HEK293 (cell line): ENCODE measurements around the gene LMOD1.

Experiments used
- CTCF ChIA-PET: fragments of 350-600 bp; formaldehyde crosslinking; extraction: SDS; loops from one replicate; lab custom pipeline; 2021; ENCODE audit warnings: antibody characterized with exemption; lab: Yijun Ruan, JAX
- POLR2A ChIA-PET: fragments of 300-600 bp; formaldehyde crosslinking; extraction: SDS; loops from one replicate; lab custom pipeline; 2020; ENCODE audit warnings: antibody characterized with exemption, inconsistent platforms; lab: Yijun Ruan, JAX
- H3K27ac ChIP-seq: fragments of 200-500 bp; sonication (Bioruptor generic); 2 replicates; pipeline ENCODE4 v1.5.1; 2014; ENCODE audit warnings: low read depth, low read length, control low read depth, inconsistent platforms; ENCODE audit errors: extremely low read depth
- H3K36me3 ChIP-seq, 2 experiments: fragments of 200-500 bp in 1 of 2; sonication (Bioruptor generic) in 1 of 2; 1 replicate in 1 of 2; 2 replicates in 1 of 2; pipeline ENCODE4 v1.5.1; 2014 to 2017; ENCODE audit warnings: inconsistent platforms in 2 of 2, low read length in 2 of 2; ENCODE audit not compliant: control insufficient read depth in 2 of 2, insufficient read depth in 1 of 2
- H3K4me1 ChIP-seq: fragments of 200-500 bp; sonication (Bioruptor generic); 2 replicates; pipeline ENCODE4 v1.5.1; 2014; ENCODE audit warnings: mild to moderate bottlenecking, low read length, inconsistent platforms; ENCODE audit not compliant: control insufficient read depth, insufficient read depth
- H3K4me3 ChIP-seq: 2 replicates; pipeline ENCODE4 v1.5.1; 2011; ENCODE audit warnings: low read depth, mild to moderate bottlenecking, control low read depth, low read length, moderate library complexity
- H3K9me3 ChIP-seq: fragments of 200-500 bp; sonication (Bioruptor generic); 2 replicates; pipeline ENCODE4 v1.5.1; 2014; ENCODE audit warnings: low read depth, low read length, inconsistent platforms; ENCODE audit not compliant: control insufficient read depth, insufficient read depth
- BCL11A ChIP-seq: fragments of 450-650 bp; formaldehyde crosslinking; IDR thresholded peaks from 2 replicates; pipeline ENCODE4 v1.5.1; 2016; ENCODE audit warnings: low read depth, missing biosample characterization, missing genetic modification characterization
- GLI4 ChIP-seq: fragments of 450-650 bp; formaldehyde crosslinking; IDR thresholded peaks from 2 replicates; pipeline ENCODE4 v1.5.1; 2016; ENCODE audit warnings: missing biosample characterization, missing genetic modification characterization
- GLIS1 ChIP-seq: fragments of 450-650 bp; formaldehyde crosslinking; IDR thresholded peaks from 2 replicates; pipeline ENCODE4 v1.5.1; 2016; ENCODE audit warnings: missing biosample characterization, missing genetic modification characterization
- INSM2 ChIP-seq: fragments of 450-650 bp; formaldehyde crosslinking; IDR thresholded peaks from 2 replicates; pipeline ENCODE4 v1.5.1; 2016; ENCODE audit warnings: missing biosample characterization, missing genetic modification characterization
- MEIS1 ChIP-seq: sonication (generic); formaldehyde crosslinking; IDR thresholded peaks from 2 replicates; pipeline ENCODE4 v1.8.1; 2022; ENCODE audit warnings: missing genetic modification reagents, mild to moderate bottlenecking, borderline replicate concordance
- SP3 ChIP-seq: fragments of 450-650 bp; formaldehyde crosslinking; IDR thresholded peaks from 2 replicates; pipeline ENCODE4 v1.5.1; 2016; ENCODE audit warnings: missing biosample characterization, missing genetic modification characterization
- SP7 ChIP-seq: fragments of 450-650 bp; formaldehyde crosslinking; IDR thresholded peaks from 2 replicates; pipeline ENCODE4 v1.5.1; 2016; ENCODE audit warnings: missing biosample characterization, missing genetic modification characterization
- ZBTB10 ChIP-seq: fragments of 450-650 bp; formaldehyde crosslinking; IDR thresholded peaks from 2 replicates; pipeline ENCODE4 v1.5.1; 2016; ENCODE audit warnings: missing biosample characterization, missing genetic modification characterization
- ZBTB17 ChIP-seq: fragments of 450-650 bp; formaldehyde crosslinking; IDR thresholded peaks from 2 replicates; pipeline ENCODE4 v1.5.1; 2016; ENCODE audit warnings: missing biosample characterization, missing genetic modification characterization
- ZBTB20 ChIP-seq: fragments of 450-650 bp; formaldehyde crosslinking; IDR thresholded peaks from 2 replicates; pipeline ENCODE4 v1.5.1; 2016; ENCODE audit warnings: missing biosample characterization, missing genetic modification characterization
- ZBTB49 ChIP-seq: fragments of 450-650 bp; formaldehyde crosslinking; IDR thresholded peaks from 2 replicates; pipeline ENCODE4 v1.5.1; 2016; ENCODE audit warnings: missing biosample characterization, missing genetic modification characterization, low read depth
- ZFHX2 ChIP-seq: fragments of 450-650 bp; formaldehyde crosslinking; conservative IDR thresholded peaks from 2 replicates; pipeline ENCODE4 v1.5.1; 2016; ENCODE audit warnings: missing biosample characterization, missing genetic modification characterization
- ZFP41 ChIP-seq: fragments of 450-650 bp; formaldehyde crosslinking; IDR thresholded peaks from 2 replicates; pipeline ENCODE4 v1.5.1; 2016; ENCODE audit warnings: missing biosample characterization, missing genetic modification characterization, borderline replicate concordance
- ZIC2 ChIP-seq: fragments of 450-650 bp; formaldehyde crosslinking; IDR thresholded peaks from 2 replicates; pipeline ENCODE4 v1.5.1; 2016; ENCODE audit warnings: missing biosample characterization, missing genetic modification characterization
- ZNF114 ChIP-seq: fragments of 450-650 bp; formaldehyde crosslinking; IDR thresholded peaks from 2 replicates; pipeline ENCODE4 v1.5.0; 2017; ENCODE audit warnings: missing biosample characterization, missing genetic modification characterization
- ZNF223 ChIP-seq: fragments of 450-650 bp; formaldehyde crosslinking; IDR thresholded peaks from 2 replicates; pipeline ENCODE4 v1.5.1; 2016; ENCODE audit warnings: missing biosample characterization, missing genetic modification characterization
- ZNF23 ChIP-seq: fragments of 450-650 bp; formaldehyde crosslinking; IDR thresholded peaks from 2 replicates; pipeline ENCODE4 v1.5.1; 2016; ENCODE audit warnings: missing biosample characterization, missing genetic modification characterization, borderline replicate concordance
- ZNF335 ChIP-seq: fragments of 450-650 bp; formaldehyde crosslinking; conservative IDR thresholded peaks from 2 replicates; pipeline ENCODE4 v1.5.1; 2016; ENCODE audit warnings: missing biosample characterization, missing genetic modification characterization
- ZNF391 ChIP-seq: fragments of 450-650 bp; formaldehyde crosslinking; IDR thresholded peaks from 2 replicates; pipeline ENCODE4 v1.5.1; 2016; ENCODE audit warnings: low read depth, missing biosample characterization, missing genetic modification characterization, borderline replicate concordance
- ZNF488 ChIP-seq: fragments of 450-650 bp; formaldehyde crosslinking; IDR thresholded peaks from 2 replicates; pipeline ENCODE4 v1.5.1; 2016; ENCODE audit warnings: missing biosample characterization, missing genetic modification characterization
- ZNF513 ChIP-seq: fragments of 450-650 bp; IDR thresholded peaks from 2 replicates; pipeline ENCODE4 v1.5.1; 2018; ENCODE audit warnings: missing biosample characterization, missing genetic modification characterization
- ZNF544 ChIP-seq: fragments of 450-650 bp; formaldehyde crosslinking; IDR thresholded peaks from 2 replicates; pipeline ENCODE4 v1.5.0; 2017; ENCODE audit warnings: missing biosample characterization, missing genetic modification characterization
- ZNF558 ChIP-seq: fragments of 450-650 bp; formaldehyde crosslinking; IDR thresholded peaks from 2 replicates; pipeline ENCODE4 v1.5.1; 2016; ENCODE audit warnings: missing biosample characterization, missing genetic modification characterization
- ZNF600 ChIP-seq: fragments of 450-650 bp; formaldehyde crosslinking; IDR thresholded peaks from 2 replicates; pipeline ENCODE4 v1.5.1; 2016; ENCODE audit warnings: missing biosample characterization, missing genetic modification characterization
- ZNF660 ChIP-seq: fragments of 450-650 bp; IDR thresholded peaks from 2 replicates; pipeline ENCODE4 v1.5.1; 2018; ENCODE audit warnings: missing biosample characterization, mild to moderate bottlenecking, missing genetic modification characterization
- ZNF677 ChIP-seq: fragments of 450-650 bp; IDR thresholded peaks from 2 replicates; pipeline ENCODE4 v1.5.0; 2018; ENCODE audit warnings: missing biosample characterization, mild to moderate bottlenecking, missing genetic modification characterization, moderate library complexity
- ZNF747 ChIP-seq: fragments of 450-650 bp; formaldehyde crosslinking; IDR thresholded peaks from 2 replicates; pipeline ENCODE4 v1.5.1; 2016; ENCODE audit warnings: missing biosample characterization, missing genetic modification characterization
- ZNF830 ChIP-seq: fragments of 450-650 bp; IDR thresholded peaks from 2 replicates; pipeline ENCODE4 v1.5.0; 2018; ENCODE audit warnings: missing biosample characterization, missing genetic modification characterization, low read depth, mild to moderate bottlenecking, moderate library complexity
- ZSCAN4 ChIP-seq: fragments of 450-650 bp; formaldehyde crosslinking; IDR thresholded peaks from 2 replicates; pipeline ENCODE4 v1.5.1; 2017; ENCODE audit warnings: missing biosample characterization, missing genetic modification characterization

LMOD1 gene

GRCh38 chr1:201982082-201982622 lies 35.8 kb upstream of the LMOD1 start:
- CTCF ChIA-PET, result interaction anchor here (0.9 to 4.5 kb wide), 4 partner anchors 17 to 100 kb away, joined by 3 to 17 read pairs (median 10); no protein-coding TSS in a partner anchor
- no peak for TF ChIP-seq ZIC2 (tag by site-specific recombination)
- TF ChIP-seq ZNF600 (tag by site-specific recombination), result peak; percentile 89; the same call in 1 of the 2 replicates
- no peak for TF ChIP-seq ZNF544 (tag by site-specific recombination)
- no peak for TF ChIP-seq ZBTB49 (tag by site-specific recombination)
- 0 out of 2 replicates have a peak, but pooled peaks have one; percentile 15 for TF ChIP-seq BCL11A
- no peak for TF ChIP-seq ZNF830 (tag by site-specific recombination)
- TF ChIP-seq INSM2 (tag by site-specific recombination), result no peak
- TF ChIP-seq ZNF513 (tag by site-specific recombination), result no peak
- TF ChIP-seq ZBTB20 (tag by site-specific recombination), result peak; percentile 9; the same call in 1 of the 2 replicates
- TF ChIP-seq SP3 (tag by site-specific recombination), result peak; percentile 54
- TF ChIP-seq ZBTB10 (tag by site-specific recombination), result no peak
- no peak for TF ChIP-seq GLI4 (tag by site-specific recombination)
- TF ChIP-seq SP7 (tag by site-specific recombination), result no peak
- TF ChIP-seq ZNF558, result no peak
- peak; percentile 8; the same call in 1 of the 2 replicates for TF ChIP-seq ZNF335 (tag by site-specific recombination)
- peak; percentile 74 for TF ChIP-seq ZFHX2
- no peak for TF ChIP-seq ZNF747
- TF ChIP-seq ZBTB17 (tag by site-specific recombination), result peak; percentile 73
- no peak for TF ChIP-seq ZNF114 (tag by site-specific recombination)
- no peak for TF ChIP-seq ZNF23 (tag by site-specific recombination)
- TF ChIP-seq ZNF677, result no peak
- no peak for TF ChIP-seq ZNF391 (tag by site-specific recombination)
- TF ChIP-seq ZFP41 (tag by site-specific recombination), result no peak
- TF ChIP-seq GLIS1 (tag by site-specific recombination), result no peak
- no peak for TF ChIP-seq ZNF488 (tag by site-specific recombination)
- no peak for TF ChIP-seq ZSCAN4
- no peak for TF ChIP-seq MEIS1
- no peak for TF ChIP-seq ZNF660 (tag by site-specific recombination)
- no peak for TF ChIP-seq ZNF223 (tag by site-specific recombination)

More at GRCh38 chr1:201982082-201982622, 35.8 kb upstream of the LMOD1 start:
- POLR2A ChIA-PET, result interaction anchor here (0.7 to 2.3 kb wide), 7 partner anchors 8 to 98 kb away, joined by 3 to 10 read pairs (median 5); partner anchors contain the start of gene TIMM17A
- Histone ChIP-seq H3K4me1 (no peaks in the 10 kb centered on the region), H3K4me3 (peak overlapping the region; percentile 87), H3K9me3 (no peaks in the 10 kb centered on the region), H3K36me3 (peaks cover 0 to 4% of the 10 kb centered on the region in 2 experiments; a peak in 1 of 3 replicates), H3K27ac (no peak overlapping the region; the same call in 1 of the 2 replicates)
